HTR-8/SVneo (cell line): ENCODE data around the gene MAST4.

Source experiments
- DNase-seq: peaks from one replicate; pipeline ENCODE4 v3.0.0; 2011; ENCODE audit warnings: low spot score, mixed read lengths; ENCODE audit not compliant: insufficient read length
- FAIRE-seq: peaks from 2 replicates; lab custom pipeline; 2011; peaks lifted over from hg19 to GRCh38; lab: Jason Lieb, UNC

Gene MAST4

DNA sequence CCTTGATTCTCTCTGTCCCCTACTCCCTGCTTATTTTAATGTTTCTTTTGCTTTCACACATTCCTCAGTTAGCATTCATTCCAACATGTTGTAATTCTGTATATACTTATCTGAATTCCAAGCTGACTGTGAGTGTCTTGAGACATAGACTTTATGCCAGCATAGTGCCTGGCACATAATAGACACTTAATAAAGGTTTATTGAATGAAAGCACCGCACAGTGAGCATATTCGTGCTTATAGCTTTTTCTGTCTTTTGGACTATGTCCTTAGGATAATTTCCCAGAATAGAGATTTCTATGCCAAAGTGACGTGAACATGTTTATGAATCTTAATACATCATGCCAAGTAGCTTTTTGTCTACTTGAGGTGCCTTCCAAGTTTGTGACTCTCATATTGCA is 425.8 kb downstream of the MAST4 start:
- DNase-seq = no peak
- FAIRE-seq = no peak

DNA sequence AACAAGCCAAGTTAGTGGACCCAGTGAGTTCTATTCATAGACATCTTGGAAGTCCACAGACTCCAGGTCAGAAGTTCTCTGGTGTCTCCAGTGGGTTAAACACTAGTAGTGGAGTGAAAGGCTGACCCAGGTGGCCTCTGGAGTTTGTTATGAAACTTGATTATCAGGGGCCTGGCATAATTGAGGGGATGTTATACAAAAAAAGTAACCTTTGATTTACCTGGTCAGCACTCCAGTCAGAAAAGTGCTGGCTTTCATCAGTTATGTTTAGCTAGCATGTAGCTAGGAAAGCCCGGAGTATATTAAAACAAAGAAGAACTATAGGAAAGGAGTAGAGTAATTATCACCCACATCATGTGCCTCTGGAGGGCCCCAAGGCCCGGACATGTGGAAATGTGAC is 429.3 kb downstream of the MAST4 start:
- no peak for FAIRE-seq
- no peak for DNase-seq

DNA sequence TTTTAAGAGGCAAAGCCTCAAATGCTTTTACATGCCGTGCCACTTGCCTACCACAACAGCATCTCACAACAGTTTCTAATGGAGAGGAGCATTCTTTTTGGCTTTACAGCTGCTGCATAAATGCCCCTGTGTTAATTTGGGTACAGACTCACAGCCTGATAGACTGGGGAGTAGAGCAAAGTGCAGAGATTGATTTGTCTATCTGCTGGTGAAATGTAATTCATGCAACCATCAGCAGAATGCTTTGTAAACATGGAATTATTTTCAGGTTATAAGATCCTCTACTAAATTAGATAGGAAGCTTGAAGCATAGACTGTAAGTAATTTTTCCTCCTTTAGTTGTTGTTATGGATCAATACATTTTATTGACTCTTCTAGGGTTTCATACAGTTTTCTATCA is 430.1 kb downstream of the MAST4 start:
- no peak for FAIRE-seq
- no peak for DNase-seq

DNA sequence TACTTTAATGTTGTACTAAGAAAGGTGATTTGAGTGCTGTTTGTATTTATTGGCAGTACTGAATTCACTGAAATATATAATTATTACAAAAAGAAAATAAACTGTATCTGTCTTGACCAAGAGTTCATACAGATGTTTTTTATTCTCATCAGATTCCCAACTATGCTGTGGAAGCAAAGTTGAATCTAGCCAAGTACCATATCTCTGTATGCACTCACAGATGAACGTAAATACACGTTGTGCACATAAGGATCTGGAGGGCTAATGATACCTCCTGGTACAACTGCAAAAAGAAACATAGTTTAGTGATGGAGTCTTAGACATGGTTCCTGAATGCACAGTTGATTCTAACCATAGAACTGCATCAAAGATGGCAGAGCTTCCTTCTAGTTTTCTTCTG is 431.0 kb downstream of the MAST4 start:
- FAIRE-seq (no peak), DNase-seq (no peak)

DNA sequence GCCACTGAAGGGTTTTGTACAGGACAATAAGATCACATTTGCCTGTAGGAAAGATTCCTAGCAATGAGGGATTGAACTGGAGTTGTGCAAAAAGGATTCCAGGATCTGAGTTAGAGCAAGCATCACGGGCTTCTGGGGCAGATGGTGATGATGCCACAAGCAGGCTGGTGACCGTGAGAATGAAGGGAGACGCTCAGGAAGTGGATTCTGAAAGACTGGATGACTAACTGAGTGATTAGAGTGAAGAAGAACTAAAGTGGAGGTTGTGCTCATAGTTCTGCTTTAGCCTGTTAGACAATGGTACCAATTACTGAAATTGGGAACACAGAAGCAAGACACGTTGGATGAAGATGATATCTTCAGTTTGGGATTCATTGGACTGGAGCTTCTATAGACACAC is 432.2 kb downstream of the MAST4 start:
- no peak for DNase-seq
- no peak for FAIRE-seq

DNA sequence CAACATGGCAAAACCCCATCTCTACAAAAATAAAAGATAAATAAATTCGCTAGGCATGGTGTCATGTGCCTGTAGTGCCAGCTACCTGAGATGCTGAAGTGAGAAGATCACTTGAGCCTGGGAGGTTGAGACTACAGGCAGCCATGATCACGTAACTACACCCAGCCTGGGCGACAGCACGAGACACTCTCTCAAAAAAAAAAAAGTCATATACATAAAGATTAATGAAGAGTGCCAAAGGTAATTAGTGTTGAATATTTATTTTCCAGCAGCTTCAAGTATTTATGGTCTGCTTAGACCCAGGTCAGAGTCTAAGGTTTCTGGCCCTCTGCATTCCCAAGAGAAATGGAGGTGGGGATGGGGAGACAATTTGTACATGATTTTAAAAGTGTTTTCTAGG is 432.7 kb downstream of the MAST4 start:
- FAIRE-seq (no peak), DNase-seq (no peak)

DNA sequence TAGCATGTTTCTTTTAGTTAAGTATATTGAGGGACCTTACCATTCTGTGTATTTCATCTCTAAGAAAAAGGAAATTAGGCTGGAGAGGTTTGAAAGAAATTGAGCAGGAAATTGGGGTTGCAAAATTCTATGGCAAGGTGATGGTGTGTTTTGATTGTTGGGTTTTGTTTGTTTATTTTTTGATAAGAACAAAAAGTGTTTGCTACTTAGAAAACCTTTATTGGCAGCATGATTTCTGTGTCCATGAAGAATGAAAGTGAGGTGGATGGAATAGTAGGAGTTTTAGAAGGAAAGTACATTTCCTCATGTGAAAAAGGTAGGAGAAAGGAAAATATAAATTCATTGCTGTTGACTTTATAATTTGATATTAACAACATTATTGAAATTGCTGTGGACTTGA is 433.3 kb downstream of the MAST4 start:
- FAIRE-seq = no peak
- DNase-seq = no peak

DNA sequence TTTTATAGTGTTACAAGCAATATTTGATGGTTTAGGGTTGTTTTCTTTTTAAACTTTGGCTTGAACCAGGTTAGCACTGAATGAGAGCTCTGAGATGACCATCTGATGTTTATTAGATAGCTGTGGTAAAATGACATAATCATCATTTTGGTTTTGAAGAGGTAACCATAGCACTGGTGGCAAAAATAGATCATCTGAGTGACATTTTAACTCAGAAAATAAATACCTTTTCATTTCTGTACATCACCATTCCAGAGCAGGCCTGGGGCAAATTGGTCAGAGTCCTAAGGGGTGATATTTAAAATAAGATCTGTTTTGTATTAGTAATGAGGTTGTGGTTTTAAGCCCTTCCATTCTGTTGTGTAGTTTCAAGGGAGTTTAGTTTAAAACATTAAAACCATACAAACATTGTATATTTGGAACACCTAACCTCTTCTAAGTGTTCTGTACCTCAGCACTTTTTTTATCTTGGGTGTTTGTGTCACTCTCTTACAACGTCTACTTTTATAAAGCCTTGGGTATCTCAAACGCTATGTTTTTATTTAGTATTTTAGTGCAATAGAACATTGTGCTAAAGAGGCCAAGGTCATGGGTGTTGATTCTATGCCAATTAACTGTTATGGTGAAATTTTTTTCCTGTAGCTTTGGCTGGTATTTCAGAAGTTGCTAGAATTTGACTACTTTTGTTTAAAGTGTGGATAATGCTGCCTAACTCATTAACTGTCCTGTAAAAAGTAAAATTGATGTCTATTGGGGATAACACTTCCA is 434.3 kb downstream of the MAST4 start:
- FAIRE-seq = no peak
- no peak for DNase-seq

DNA sequence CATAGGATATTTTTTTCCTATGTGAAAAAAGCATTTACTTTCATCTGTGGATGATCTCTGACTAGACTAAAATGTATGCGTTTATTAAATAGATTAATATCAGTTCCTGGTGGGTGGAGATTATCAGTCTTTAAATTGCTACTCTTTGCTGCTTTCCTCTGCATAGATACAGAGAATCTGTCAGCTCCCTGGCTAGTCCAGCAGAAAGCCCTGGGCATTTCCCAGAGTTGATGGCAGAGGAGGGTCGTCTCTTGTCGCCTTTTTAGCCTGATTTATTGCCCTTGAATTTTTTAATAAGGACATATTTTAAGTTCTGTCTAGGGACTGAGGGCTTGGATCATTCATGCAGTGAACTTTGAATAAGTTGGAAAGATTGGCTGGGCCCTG is 434.9 kb downstream of the MAST4 start:
- DNase-seq (no peak), FAIRE-seq (no peak)

DNA sequence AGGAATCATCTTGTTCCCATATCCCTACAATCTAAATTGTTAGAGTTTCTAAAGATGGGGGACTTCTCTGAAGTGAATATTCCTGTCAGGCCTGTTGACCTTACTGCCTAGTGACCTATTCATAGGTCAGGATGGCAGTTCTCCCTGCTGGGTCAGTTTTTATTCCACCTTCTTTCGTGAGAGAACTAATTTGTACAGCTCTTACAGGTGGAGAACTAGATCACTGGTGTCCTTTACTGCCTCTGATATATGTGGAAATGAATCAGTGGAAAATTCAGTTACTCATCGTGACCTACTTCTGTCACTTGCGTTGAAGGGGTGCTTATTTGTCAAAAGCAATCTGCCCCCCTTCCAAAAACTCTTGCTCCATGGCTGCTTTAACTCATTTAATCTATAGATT is 435.5 kb downstream of the MAST4 start:
- no peak for FAIRE-seq
- no peak for DNase-seq

DNA sequence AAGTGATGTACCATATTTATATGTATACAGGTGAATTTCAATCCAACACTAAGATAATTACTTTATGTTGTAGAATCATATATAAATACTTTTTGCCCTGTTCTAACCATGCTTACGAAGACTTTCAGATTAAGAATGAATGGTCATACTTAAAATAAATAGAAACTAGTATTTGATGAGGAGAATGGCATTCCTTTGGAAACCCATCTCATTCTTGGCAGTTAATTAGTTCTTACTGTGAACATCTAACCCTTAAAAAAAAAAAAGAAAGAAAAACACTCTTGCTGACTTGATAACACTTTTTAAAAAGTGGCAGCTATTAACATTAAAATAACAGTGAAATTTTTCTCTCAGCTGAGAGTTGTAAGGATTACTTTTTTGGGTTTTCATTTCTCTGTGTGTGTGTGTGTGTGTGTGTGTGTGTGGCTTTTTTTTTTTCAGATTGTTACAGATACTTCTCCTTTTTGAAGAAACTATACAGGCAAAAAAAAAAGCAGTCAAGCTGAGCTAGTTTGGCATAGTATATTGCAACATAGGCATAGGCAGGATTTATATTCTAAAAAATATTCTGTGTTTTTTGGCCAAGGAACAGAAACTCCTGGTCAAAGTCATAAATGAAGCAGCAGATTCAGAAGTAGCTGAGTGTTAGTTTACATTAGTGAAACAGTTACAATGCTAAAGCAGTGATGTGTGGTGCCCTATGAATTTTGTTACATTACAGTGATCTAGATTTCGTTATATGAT is 436.9 kb downstream of the MAST4 start:
- DNase-seq = no peak
- FAIRE-seq = no peak

DNA sequence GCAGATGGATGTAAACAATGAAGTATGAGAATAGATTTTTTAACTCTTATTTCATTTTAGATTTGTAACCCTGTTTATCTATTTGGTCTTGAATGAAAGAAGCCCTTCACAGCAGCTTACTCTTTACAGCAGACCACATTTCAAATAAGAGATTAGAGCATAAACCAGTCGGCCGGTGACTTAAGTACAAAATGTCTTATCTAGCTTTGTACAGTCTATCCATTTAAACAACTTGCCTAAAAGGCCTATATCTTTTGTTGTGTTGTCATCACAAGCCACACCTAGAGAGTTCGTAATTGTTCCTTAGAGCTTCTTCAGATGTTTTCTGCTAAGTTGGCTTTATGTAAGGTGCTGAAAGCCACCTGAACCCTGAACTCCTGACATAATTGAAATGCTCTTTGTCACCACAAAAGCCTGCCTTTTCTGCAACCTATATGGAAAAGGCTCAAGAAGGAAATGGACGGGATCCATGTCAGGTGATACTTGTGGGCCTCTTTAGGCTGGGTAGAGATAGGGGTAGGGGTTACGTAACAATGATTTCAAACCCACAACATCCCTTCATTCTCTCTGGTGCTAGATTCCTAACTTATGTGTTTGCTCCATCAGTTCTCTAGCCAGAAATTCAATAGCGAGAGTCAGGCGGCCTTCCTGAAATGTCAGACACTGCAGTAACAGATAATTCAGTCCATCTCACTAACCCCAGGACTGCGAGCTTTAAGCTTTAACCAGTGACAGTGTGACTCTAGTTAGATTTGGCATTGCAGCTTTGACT is 437.9 kb downstream of the MAST4 start:
- DNase-seq = no peak
- no peak for FAIRE-seq

DNA sequence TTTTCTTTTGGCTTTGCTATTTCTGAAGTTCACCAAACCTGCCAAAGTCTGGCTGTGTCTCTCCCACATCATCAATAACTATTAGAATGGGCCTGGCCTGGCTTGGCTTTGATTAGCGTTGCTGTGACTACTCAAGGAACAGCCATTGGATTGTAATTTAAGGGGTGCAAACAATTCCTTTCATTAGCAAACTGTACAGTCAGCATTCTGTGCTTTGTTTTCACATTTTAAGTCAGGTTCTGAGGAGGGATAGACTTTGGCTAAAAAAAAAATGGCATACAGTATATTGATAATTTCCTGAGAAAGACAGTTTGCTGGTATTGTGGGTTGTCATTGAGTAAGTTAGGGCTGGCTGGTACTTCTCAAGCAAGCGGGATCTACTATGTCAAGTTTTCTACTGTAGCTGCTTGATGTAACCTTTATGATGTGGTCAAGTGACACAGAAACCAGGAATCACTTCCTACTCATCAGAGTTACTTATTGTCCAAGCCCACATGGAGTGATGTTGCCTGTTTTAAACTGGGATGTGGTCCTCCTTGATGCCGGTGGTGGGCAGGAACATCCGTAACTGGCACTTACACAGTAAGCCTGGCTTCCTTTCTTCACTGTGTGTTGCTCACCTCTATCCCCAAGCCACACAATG is 439.0 kb downstream of the MAST4 start:
- DNase-seq = no peak

DNA sequence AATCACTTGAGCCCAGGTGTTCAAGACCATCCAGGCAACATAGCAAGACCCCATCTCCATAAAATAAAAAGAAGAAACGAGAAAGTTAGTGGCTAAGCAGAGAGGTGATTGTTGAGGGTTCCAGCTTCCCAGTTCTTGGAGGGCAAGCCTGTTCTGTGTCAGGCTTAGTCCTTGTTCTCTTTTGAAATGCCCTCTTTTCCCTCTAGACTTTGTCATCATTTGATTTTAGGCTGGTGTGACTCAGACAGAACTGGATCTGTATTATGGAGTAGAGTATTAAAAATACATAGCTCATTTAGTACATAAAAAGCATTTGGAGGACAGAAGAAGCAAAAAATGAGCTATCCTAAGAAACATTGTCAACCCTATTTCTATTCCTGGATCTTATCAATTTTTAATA is 441.0 kb downstream of the MAST4 start:
- no peak for FAIRE-seq

More for the DNA sequence above, 439.0 kb downstream of the MAST4 start:
- FAIRE-seq = no peak

DNA sequence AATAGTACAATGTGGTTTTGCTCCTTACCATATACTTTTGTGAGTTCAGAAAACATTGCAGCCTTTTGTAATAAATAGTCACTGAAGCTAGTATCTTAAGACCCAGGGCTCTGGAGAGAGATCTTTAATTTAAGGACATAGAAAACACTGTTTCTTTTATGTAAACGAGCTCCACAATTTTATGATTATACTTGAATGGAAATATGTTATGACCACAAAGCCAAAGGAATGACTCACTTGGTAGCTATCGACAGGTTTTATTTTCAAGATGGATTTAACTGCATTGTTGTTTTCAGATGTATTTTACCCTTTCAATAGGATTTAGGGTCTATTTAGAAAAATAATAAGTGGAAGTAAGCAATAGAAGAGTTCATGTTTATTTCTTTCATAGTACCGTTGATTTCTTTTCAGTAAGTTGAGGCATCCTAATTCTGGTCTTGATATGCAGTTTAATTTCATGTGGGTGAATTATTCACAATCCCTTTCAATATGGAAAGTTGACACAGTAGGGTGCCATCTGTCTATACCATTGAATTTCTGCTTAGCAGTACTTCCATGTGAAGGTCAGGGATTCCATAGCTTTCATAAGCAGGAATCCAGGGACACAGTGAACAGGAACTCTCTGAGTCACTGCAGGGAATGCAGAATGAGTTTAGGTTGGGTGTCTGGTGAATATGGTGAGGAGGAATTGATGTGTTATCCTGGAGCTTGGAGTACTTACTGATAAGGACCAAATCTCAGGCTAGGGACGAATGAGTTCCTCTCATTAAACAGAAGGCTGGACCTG is 442.8 kb downstream of the MAST4 start:
- FAIRE-seq (no peak), DNase-seq (no peak)

More for the DNA sequence above, 441.0 kb downstream of the MAST4 start:
- no peak for DNase-seq

DNA sequence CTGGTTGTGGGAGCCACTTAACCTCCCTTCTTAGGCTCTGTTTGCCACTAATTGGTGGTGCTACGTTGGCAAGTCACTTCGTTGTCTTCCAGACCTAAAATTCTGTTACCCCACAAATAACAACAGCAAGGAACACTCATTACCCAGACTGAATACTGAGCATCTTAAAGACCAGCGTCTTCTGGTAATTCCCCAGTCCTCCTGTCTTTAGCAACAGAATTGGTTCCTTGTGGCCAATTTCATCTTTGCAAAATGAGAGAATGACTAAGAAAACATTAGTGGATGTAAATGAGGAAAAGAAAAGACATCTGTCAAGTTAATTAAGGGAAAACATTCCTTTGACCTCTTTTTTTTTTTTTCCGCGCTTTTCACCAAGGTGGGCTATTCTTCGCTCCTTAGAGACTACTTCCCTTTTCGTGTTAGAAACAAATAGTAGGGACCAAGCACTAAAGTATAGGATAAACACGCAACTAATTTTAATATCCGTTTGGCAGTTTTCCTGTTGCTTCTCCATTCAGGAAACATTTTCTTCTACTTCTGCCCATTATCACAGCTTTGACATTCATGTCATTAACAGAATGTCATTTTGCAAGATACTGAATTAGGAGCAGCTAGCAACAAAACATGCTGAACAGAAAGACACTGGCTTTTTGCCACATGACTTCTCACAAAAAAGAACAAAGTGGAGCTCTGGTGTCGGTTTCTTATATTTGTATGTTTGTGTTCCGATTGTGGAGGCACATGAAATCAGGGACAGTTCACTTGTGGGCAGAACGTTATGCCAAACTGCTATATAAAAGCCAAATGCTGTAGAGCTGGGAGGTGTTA is 446.2 kb downstream of the MAST4 start:
- FAIRE-seq (no peak), DNase-seq (no peak)

DNA sequence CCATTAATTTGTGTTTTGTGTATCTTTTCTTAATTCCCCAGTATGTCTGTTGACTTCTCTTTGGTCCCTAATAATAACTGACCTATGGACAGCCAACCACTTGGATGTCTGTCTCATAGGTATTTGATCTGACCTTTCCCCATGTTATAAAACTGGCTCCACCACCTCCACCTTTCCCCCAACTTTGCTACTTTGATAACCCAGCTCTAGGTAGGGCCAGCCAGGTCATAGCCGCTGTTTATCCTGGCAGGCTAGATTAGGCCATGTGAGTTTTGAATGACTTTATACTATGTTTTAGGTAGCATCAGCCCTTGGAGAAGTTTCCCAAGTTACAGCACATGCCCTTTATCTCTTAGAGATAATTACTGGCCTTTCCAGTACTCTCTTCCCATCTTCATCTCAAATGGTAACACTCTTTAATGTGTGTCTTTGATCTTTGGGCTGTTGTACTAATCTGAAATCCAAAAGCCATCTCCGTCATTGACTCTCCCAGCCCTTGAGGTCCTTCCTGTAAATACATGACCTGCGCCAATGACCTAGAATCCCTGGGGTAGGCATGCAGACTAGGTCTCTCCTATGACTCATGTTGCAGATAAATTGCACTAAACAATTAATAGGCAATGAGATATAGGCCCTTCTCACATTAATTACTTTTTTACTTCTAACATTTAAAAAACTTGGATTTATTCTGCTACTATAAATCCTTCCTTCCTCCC is 447.8 kb downstream of the MAST4 start:
- FAIRE-seq (no peak), DNase-seq (no peak)
